ENCODE data around the gene OR52K2. TPM values are rescaled to one million over a fixed set of nuclear protein-coding genes. Genes with fewer than 3 reads are reported as not detected.

The OR52K2 gene
- total and polyA plus RNA-seq, 9 of the 15 experiments (the other 6 are each of a cell fraction or from before 2014, with no cell fraction given): not detected

DNA sequence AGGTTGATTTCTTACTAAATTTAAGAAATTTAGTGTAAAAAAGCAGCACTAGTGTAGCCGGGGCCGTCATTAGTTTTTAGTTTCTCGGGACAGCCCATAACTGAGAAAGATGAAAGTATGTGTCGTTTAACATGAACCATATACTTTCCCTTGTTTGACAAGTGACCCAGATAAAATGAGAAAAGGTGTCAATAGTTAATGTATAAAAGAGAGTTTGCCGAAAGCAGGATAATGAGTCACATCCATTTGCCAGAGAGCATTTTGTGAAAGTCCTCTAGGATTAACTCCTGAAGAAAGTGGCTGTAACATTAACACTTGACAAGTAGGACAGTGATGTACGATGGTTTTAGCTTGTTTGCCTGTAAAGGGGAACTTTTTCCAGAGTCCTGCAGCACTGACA is 46.9 kb downstream of the OR52K2 start:
- no peak overlapping the region for H3K27ac ChIP-seq (ENCODE audit: extremely low read depth, low read depth, low read length)
- TF ChIP-seq, protein P1, sequence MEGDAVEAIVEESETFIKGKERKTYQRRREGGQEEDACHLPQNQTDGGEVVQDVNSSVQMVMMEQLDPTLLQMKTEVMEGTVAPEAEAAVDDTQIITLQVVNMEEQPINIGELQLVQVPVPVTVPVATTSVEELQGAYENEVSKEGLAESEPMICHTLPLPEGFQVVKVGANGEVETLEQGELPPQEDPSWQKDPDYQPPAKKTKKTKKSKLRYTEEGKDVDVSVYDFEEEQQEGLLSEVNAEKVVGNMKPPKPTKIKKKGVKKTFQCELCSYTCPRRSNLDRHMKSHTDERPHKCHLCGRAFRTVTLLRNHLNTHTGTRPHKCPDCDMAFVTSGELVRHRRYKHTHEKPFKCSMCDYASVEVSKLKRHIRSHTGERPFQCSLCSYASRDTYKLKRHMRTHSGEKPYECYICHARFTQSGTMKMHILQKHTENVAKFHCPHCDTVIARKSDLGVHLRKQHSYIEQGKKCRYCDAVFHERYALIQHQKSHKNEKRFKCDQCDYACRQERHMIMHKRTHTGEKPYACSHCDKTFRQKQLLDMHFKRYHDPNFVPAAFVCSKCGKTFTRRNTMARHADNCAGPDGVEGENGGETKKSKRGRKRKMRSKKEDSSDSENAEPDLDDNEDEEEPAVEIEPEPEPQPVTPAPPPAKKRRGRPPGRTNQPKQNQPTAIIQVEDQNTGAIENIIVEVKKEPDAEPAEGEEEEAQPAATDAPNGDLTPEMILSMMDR (IDR thresholded peaks at IDR 0.05 in 2 of 3, conservative IDR thresholded peaks at IDR 0.05 in 1 of 3; ENCODE audit: insufficient read depth in 2 of 3, low read depth in 1 of 3, low read length in 3 of 3): no peak
- peak; percentile 50 for TF ChIP-seq CBX8 (IDR thresholded peaks at IDR 0.05; ENCODE audit: borderline replicate concordance, extremely low read depth, low read depth, low read length, poor library complexity, severe bottlenecking)
- no peaks in the 10 kb centered on the region for H3K36me3 ChIP-seq (ENCODE audit: control insufficient read depth, insufficient read depth, low read length)
- DNase-seq (ENCODE audit: extremely low read depth in 1 of 4, low spot score in 3 of 4) (no peak), FAIRE-seq (no peak), ATAC-seq (no peak)
- ChIA-PET POLR2A (no interaction called here), CTCF (ENCODE audit: low intra/inter-chr PET ratio) (no interaction called here)
- 2% methylated on average over 6 of the region's 6 CpGs for WGBS (ENCODE audit: insufficient coverage, low coverage, missing lambda C conversion rate)
- intact Hi-C loops (cut with micrococcal nuclease): no loop called here
- no peak overlapping the region for H3K4me2 ChIP-seq (ENCODE audit: insufficient read depth, low read length)
- no peaks in the 10 kb centered on the region for H3K79me2 ChIP-seq (ENCODE audit: control insufficient read depth, insufficient read depth, low read length)
- no peaks in the 10 kb centered on the region for H3K4me1 ChIP-seq (replicated peaks in 1 of 2; ENCODE audit: control insufficient read depth in 2 of 2, insufficient read depth in 2 of 2, low read length in 2 of 2)
- no peaks in the 10 kb centered on the region for H3K9me3 ChIP-seq (replicated peaks; ENCODE audit: control insufficient read depth, insufficient read depth, low read depth, low read length)
- H2AFZ ChIP-seq (ENCODE audit: low read depth, low read length): no peak overlapping the region
- no TSS peak for BruUV-seq (replicated peaks)
- no peak overlapping the region for H3K9ac ChIP-seq (ENCODE audit: insufficient read depth in 1 of 2, low read depth in 2 of 2, low read length in 2 of 2)
- H3K4me3 ChIP-seq: no peak overlapping the region
- in situ Hi-C loops (cut with MboI): no loop called here
- peaks cover 12 to 22% of the 10 kb centered on the region in 2 experiments; a peak in 3 of 5 replicates for H3K27me3 ChIP-seq (ENCODE audit: control insufficient read depth in 2 of 2, insufficient read depth in 2 of 2, low read length in 2 of 2)
- no peaks in the 10 kb centered on the region for H3K9me1 ChIP-seq (ENCODE audit: control insufficient read depth, insufficient read depth, low read length)
- H4K20me1 ChIP-seq (replicated peaks; ENCODE audit: control insufficient read depth, insufficient read depth, low read length): no peaks in the 10 kb centered on the region

All from K562 (cell line).